ENCODE measurements around the gene COL23A1.

Gene COL23A1

GRCh38 chr5:178350361-178351220 lies 239.6 kb downstream of the COL23A1 start:
- DNase-seq = no peak

GRCh38 chr5:178349625-178350353 lies 240.4 kb downstream of the COL23A1 start:
- DNase-seq = no peak

GRCh38 chr5:178349075-178349511 lies 241.1 kb downstream of the COL23A1 start:
- DNase-seq = no peak

- no peak for DNase-seq
These were observed 241.7 kb downstream of the COL23A1 start for GRCh38 chr5:178348356-178349074.

GRCh38 chr5:178347956-178348355 lies 242.2 kb downstream of the COL23A1 start:
- DNase-seq = no peak

GRCh38 chr5:178346607-178347334 lies 243.4 kb downstream of the COL23A1 start:
- no peak for DNase-seq

- DNase-seq = no peak
These were observed 246.9 kb downstream of the COL23A1 start for GRCh38 chr5:178343306-178343705.

- no peak for DNase-seq
These were observed 248.4 kb downstream of the COL23A1 start for GRCh38 chr5:178341851-178342140.

- DNase-seq = no peak
These were observed 248.9 kb downstream of the COL23A1 start for GRCh38 chr5:178341091-178341850.

GRCh38 chr5:178340637-178341036 lies 249.6 kb downstream of the COL23A1 start:
- no peak for DNase-seq

GRCh38 chr5:178340187-178340586 lies 250.0 kb downstream of the COL23A1 start:
- peak; percentile 52 for DNase-seq

GRCh38 chr5:178339272-178339671 lies 250.9 kb downstream of the COL23A1 start:
- DNase-seq = no peak

- no peak for DNase-seq
These were observed 251.4 kb downstream of the COL23A1 start for GRCh38 chr5:178338750-178339144.

GRCh38 chr5:178338126-178338749 lies 252.0 kb downstream of the COL23A1 start:
- no peak for DNase-seq

GRCh38 chr5:178337334-178337741 lies 252.9 kb downstream of the COL23A1 start:
- DNase-seq = no peak

GRCh38 chr5:178336889-178337288 lies 253.3 kb downstream of the COL23A1 start:
- no peak for DNase-seq

- DNase-seq = no peak
These were observed 254.7 kb downstream of the COL23A1 start for GRCh38 chr5:178335302-178336030.

GRCh38 chr5:178334861-178335260 lies 255.3 kb downstream of the COL23A1 start:
- DNase-seq = no peak

GRCh38 chr5:178333821-178334481 lies 256.2 kb downstream of the COL23A1 start:
- no peak for DNase-seq

GRCh38 chr5:178332210-178332641 lies 258.0 kb downstream of the COL23A1 start:
- no peak for DNase-seq

All from OCI-M1 (cell line).